ENCODE measurements around the gene OCA2. TPM values are rescaled to one million over a fixed set of nuclear protein-coding genes. Genes with fewer than 3 reads are reported as not detected.

OCA2 gene
- total RNA-seq, 1 experiment from 2014 or later: 0.57 TPM

GRCh38 chr15:27798807-27799206, 300.3 kb downstream of the OCA2 start:
- Mint-ChIP-seq H3K4me3 (ENCODE audit: unreplicated experiment) (no peak overlapping the region), H3K36me3 (ENCODE audit: insufficient read depth, unreplicated experiment) (no peaks in the 10 kb centered on the region), H3K27ac (ENCODE audit: unreplicated experiment) (no peak overlapping the region), H3K9me3 (ENCODE audit: unreplicated experiment) (no peaks in the 10 kb centered on the region), H3K27me3 (ENCODE audit: insufficient read depth, unreplicated experiment) (peaks cover 24% of the 10 kb centered on the region), H3K4me1 (ENCODE audit: low read depth, unreplicated experiment) (no peaks in the 10 kb centered on the region)
- CTCF ChIA-PET: interaction anchor here (0.7 kb wide), 1 partner anchor 113 kb away, joined by 4 read pairs; no protein-coding TSS in a partner anchor
- no peak for TF ChIP-seq CTCF (IDR thresholded peaks at IDR 0.05; ENCODE audit: insufficient read depth in 1 of 2, low read depth in 1 of 2, low read length in 1 of 2, severe bottlenecking in 1 of 2, unreplicated experiment in 1 of 2)
- no peaks in the 10 kb centered on the region for H3K36me3 ChIP-seq (ENCODE audit: control insufficient read depth, insufficient read depth, low read length)
- no peaks in the 10 kb centered on the region for H3K27me3 ChIP-seq (replicated peaks; ENCODE audit: control insufficient read depth, insufficient read depth, low read length)
- POLR2A ChIA-PET: no interaction called here
- no peak for DNase-seq
- H3K4me3 ChIP-seq (ENCODE audit: low read depth, low read length): no peak overlapping the region
- no TSS peak for BruUV-seq (replicated peaks)
- no peaks in the 10 kb centered on the region for H3K4me1 ChIP-seq
- intact Hi-C loops (cut with micrococcal nuclease; ENCODE audit: unreplicated experiment): no loop called here
- H3K9me3 ChIP-seq: peaks cover 4% of the 10 kb centered on the region; the same call in 1 of the 2 replicates

- ChIA-PET POLR2A (no interaction called here), CTCF (no interaction called here)
- Mint-ChIP-seq H3K36me3 (ENCODE audit: insufficient read depth, unreplicated experiment) (no peaks in the 10 kb centered on the region), H3K27me3 (ENCODE audit: insufficient read depth, unreplicated experiment) (peaks cover 24% of the 10 kb centered on the region), H3K4me3 (ENCODE audit: unreplicated experiment) (no peak overlapping the region), H3K4me1 (ENCODE audit: low read depth, unreplicated experiment) (no peaks in the 10 kb centered on the region), H3K27ac (ENCODE audit: unreplicated experiment) (no peak overlapping the region), H3K9me3 (ENCODE audit: unreplicated experiment) (no peaks in the 10 kb centered on the region)
- Histone ChIP-seq H3K4me3 (ENCODE audit: low read depth, low read length) (no peak overlapping the region), H3K36me3 (ENCODE audit: control insufficient read depth, insufficient read depth, low read length) (no peaks in the 10 kb centered on the region), H3K27me3 (replicated peaks; ENCODE audit: control insufficient read depth, insufficient read depth, low read length) (no peaks in the 10 kb centered on the region), H3K4me1 (no peaks in the 10 kb centered on the region), H3K9me3 (peaks cover under 1% of the 10 kb centered on the region; the same call in 1 of the 2 replicates)
- intact Hi-C loops (cut with micrococcal nuclease; ENCODE audit: unreplicated experiment): no loop called here
- BruUV-seq (replicated peaks): no TSS peak
- TF ChIP-seq CTCF (IDR thresholded peaks at IDR 0.05; ENCODE audit: insufficient read depth in 1 of 2, low read depth in 1 of 2, low read length in 1 of 2, severe bottlenecking in 1 of 2, unreplicated experiment in 1 of 2): no peak
- no peak for DNase-seq
These were observed 301.4 kb downstream of the OCA2 start for GRCh38 chr15:27797765-27798164.

GRCh38 chr15:27796405-27797320, 302.5 kb downstream of the OCA2 start:
- DNase-seq: no peak
- ChIA-PET CTCF (no interaction called here), POLR2A (no interaction called here)
- no TSS peak for BruUV-seq (replicated peaks)
- Histone ChIP-seq H3K27me3 (replicated peaks; ENCODE audit: control insufficient read depth, insufficient read depth, low read length) (no peaks in the 10 kb centered on the region), H3K36me3 (ENCODE audit: control insufficient read depth, insufficient read depth, low read length) (no peaks in the 10 kb centered on the region), H3K4me1 (no peaks in the 10 kb centered on the region), H3K9me3 (no peaks in the 10 kb centered on the region), H3K4me3 (ENCODE audit: low read depth, low read length) (no peak overlapping the region)
- Mint-ChIP-seq H3K27me3 (ENCODE audit: insufficient read depth, unreplicated experiment) (peaks cover 31% of the 10 kb centered on the region), H3K4me1 (ENCODE audit: low read depth, unreplicated experiment) (no peaks in the 10 kb centered on the region), H3K36me3 (ENCODE audit: insufficient read depth, unreplicated experiment) (no peaks in the 10 kb centered on the region), H3K27ac (ENCODE audit: unreplicated experiment) (no peak overlapping the region), H3K4me3 (ENCODE audit: unreplicated experiment) (no peak overlapping the region), H3K9me3 (ENCODE audit: unreplicated experiment) (no peaks in the 10 kb centered on the region)
- intact Hi-C loops (cut with micrococcal nuclease; ENCODE audit: unreplicated experiment): no loop called here
- no peak for TF ChIP-seq CTCF (IDR thresholded peaks at IDR 0.05; ENCODE audit: insufficient read depth in 1 of 2, low read depth in 1 of 2, low read length in 1 of 2, severe bottlenecking in 1 of 2, unreplicated experiment in 1 of 2)

Data from Caco-2 (cell line).